Right atrium auricular region (tissue), 2 donors: ENCODE measurements around the gene SPATA19. TPM values are rescaled to one million over a fixed set of nuclear protein-coding genes. Genes with fewer than 3 reads are reported as not detected.

Experiments used
- DNase-seq: peaks from one replicate; pipeline ENCODE4 v3.0.0-alpha.2; 2019; ENCODE audit warnings: low spot score
- H3K27ac ChIP-seq, 2 donors: fragments of 200-600 bp; sonication (generic); 1 replicate in 1 of 2; 2 replicates in 1 of 2; pipeline ENCODE4 v1.5.1; 2016 to 2019
- H3K27me3 ChIP-seq, 2 donors: fragments of 200-600 bp; sonication (generic); one replicate each; pipeline versions ENCODE4 v1.5.1 to v1.6.0; 2017 to 2019
- H3K36me3 ChIP-seq: fragments of 200-600 bp; sonication (generic); one replicate; pipeline ENCODE4 v1.5.1; 2016
- H3K4me1 ChIP-seq, 2 donors: fragments of 200-600 bp; sonication (generic); one replicate each; pipeline versions ENCODE4 v1.5.1 to v1.6.0; 2017 to 2019
- H3K4me3 ChIP-seq, 2 donors: fragments of 200-600 bp; sonication (generic); 1 replicate in 1 of 2; 2 replicates in 1 of 2; pipeline ENCODE4 v1.5.1; 2017 to 2019; ENCODE audit warnings: mild to moderate bottlenecking in 1 of 2, moderate library complexity in 1 of 2
- H3K9me3 ChIP-seq, 2 donors: fragments of 200-600 bp; sonication (generic); one replicate each; pipeline ENCODE4 v1.5.1; 2019
- total RNA-seq, 2 donors: library from RNA; depleted of rRNA; stranded (reverse); fragments of >200 nt; gene quantifications; one replicate each; pipeline ENCODE4 v1.1.0, GENCODE V29; 2016
- TF ChIP-seq, protein P1 (sequence below), 2 donors: fragments of 200-600 bp; sonication (generic); IDR thresholded peaks; one replicate each; pipeline ENCODE4 v1.5.1; 2019; ENCODE audit warnings: antibody characterized with exemption in 2 of 2

SPATA19 gene
- total RNA-seq, 2 donors from 2014 or later = not detected

DNA sequence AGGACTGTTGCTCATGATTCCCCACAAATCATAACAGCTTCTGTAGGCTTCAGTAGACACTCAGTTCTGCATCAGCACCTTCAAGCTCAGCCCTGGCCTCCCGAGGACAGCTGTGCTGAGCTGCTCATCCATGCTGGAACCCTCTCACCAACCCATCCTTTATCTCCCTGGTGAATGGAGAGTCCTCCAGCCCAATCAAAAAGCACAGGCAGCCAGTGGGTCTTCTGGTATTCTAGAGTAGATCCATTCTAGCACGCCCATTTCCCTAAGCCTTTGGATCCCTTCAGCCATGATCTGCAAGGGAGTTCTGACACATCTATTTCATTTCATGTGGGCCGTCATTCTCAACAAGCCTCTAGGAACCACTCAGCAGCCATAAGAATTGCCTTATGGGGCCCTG lies 44.6 kb upstream of the SPATA19 start:
- Histone ChIP-seq H3K4me1 (peaks cover 0 to 4% of the 10 kb centered on the region in 2 donors), H3K4me3 (no peak overlapping the region), H3K36me3 (no peaks in the 10 kb centered on the region), H3K27ac (no peak overlapping the region), H3K27me3 (no peaks in the 10 kb centered on the region), H3K9me3 (no peaks in the 10 kb centered on the region)
- TF ChIP-seq, protein P1, sequence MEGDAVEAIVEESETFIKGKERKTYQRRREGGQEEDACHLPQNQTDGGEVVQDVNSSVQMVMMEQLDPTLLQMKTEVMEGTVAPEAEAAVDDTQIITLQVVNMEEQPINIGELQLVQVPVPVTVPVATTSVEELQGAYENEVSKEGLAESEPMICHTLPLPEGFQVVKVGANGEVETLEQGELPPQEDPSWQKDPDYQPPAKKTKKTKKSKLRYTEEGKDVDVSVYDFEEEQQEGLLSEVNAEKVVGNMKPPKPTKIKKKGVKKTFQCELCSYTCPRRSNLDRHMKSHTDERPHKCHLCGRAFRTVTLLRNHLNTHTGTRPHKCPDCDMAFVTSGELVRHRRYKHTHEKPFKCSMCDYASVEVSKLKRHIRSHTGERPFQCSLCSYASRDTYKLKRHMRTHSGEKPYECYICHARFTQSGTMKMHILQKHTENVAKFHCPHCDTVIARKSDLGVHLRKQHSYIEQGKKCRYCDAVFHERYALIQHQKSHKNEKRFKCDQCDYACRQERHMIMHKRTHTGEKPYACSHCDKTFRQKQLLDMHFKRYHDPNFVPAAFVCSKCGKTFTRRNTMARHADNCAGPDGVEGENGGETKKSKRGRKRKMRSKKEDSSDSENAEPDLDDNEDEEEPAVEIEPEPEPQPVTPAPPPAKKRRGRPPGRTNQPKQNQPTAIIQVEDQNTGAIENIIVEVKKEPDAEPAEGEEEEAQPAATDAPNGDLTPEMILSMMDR (IDR thresholded peaks at IDR 0.05) = no peak
- DNase-seq = no peak

DNA sequence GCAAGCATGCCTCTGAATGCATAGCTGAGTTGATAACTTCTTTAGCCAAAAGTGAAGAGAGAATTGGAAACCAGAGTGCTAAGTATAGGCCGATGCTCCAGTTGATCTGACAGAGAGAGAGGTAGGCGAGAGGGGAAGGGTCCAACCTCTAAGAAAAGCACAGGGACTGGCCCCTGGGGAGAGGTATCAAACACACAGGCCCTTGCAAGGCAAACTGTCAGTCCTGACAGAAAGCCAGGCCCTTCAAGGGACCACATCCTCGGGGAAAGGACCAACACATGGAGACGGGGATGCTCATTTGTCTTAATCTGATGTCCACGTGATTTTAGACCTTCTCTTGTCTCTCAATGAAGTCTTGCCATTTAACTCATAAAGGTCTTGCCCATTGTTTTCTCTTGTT lies 43.9 kb upstream of the SPATA19 start:
- TF ChIP-seq, protein P1 (IDR thresholded peaks at IDR 0.05) = no peak
- H3K4me3 ChIP-seq = no peak overlapping the region
- DNase-seq = peak; percentile 48
- H3K4me1 ChIP-seq = no peaks in the 10 kb centered on the region
- H3K27ac ChIP-seq = no peak overlapping the region
- no peaks in the 10 kb centered on the region for H3K36me3 ChIP-seq
- H3K9me3 ChIP-seq = no peaks in the 10 kb centered on the region
- no peaks in the 10 kb centered on the region for H3K27me3 ChIP-seq

DNA sequence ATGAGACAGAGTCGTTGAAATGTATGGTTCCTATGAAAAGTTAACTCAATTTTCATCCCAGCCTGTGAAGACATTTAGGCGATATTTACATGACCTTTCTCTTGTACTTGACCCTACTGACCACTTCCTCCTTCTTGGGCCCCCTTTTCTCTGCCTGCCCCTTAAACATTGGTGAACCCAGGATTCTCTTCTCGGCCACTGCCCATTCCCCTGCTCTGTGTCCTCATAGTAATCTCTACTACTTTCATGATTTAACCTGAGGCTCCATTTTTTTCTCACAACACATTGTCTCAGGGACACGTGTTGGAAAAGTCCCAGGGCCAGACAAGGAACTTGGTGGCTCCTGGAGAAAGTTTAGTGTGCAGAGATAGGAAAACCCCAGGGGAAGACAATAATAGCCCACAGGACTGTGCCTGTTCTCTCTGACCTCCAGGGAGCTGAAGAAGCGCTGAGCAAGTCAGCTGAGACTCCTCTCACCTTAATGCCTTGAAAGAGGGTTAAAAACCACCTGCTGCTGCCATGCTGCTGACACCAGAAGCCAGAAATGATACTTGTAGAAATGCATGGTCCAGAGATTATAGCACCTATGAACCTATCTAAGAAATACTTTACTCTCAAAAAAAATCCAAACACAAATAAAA lies 42.5 kb upstream of the SPATA19 start:
- TF ChIP-seq, protein P1 (IDR thresholded peaks at IDR 0.05) = no peak
- no peak overlapping the region for H3K4me3 ChIP-seq
- no peaks in the 10 kb centered on the region for H3K27me3 ChIP-seq
- no peaks in the 10 kb centered on the region for H3K9me3 ChIP-seq
- H3K27ac ChIP-seq = no peak overlapping the region
- no peak for DNase-seq
- H3K36me3 ChIP-seq = no peaks in the 10 kb centered on the region
- H3K4me1 ChIP-seq = no peaks in the 10 kb centered on the region

DNA sequence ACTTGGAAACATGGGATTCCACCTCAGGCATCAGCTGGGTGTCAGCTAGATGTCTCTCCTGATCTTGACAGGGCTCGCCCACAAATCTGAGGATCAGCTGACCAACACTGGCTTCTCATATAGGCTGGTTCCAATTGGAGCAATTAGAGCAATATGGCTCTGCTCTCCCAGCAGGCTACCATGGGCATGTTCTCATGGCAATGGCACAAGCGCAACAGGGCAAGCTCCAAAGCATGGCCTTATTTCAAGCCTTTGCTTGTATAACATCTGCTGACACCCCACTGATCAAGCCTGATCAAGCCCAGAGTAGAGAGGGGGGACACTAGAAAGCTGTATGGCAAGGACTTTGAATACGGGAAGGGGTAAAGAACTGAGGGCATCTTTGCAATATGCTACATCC lies 40.7 kb upstream of the SPATA19 start:
- H3K4me3 ChIP-seq = no peak overlapping the region

DNA sequence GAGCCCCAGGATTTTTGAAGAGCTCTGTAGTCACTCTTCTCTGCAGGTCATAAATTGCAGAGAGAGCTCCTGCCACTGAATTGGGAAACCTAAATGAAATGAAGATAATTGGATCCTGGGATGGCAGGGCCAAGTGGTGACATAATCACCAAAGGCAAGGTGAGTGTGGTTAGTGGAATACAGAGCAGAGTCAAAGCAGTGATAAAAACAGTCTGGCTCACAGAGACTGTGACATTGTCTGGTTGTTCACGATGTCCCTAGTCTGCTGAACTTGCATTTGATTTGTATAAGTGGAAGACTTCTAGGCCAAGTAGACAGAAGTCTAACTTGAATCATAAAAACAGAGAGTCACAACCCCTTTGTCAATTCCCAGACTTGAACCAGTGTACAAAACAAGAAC lies 26.8 kb upstream of the SPATA19 start:
- Histone ChIP-seq H3K36me3 (no peaks in the 10 kb centered on the region), H3K27ac (no peak overlapping the region), H3K4me1 (no peaks in the 10 kb centered on the region), H3K27me3 (no peaks in the 10 kb centered on the region), H3K4me3 (no peak overlapping the region), H3K9me3 (peaks cover 0 to 7% of the 10 kb centered on the region in 2 donors)
- no peak for DNase-seq
- TF ChIP-seq, protein P1 (IDR thresholded peaks at IDR 0.05) = no peak

More for the DNA sequence above, 40.7 kb upstream of the SPATA19 start:
- Histone ChIP-seq H3K27ac (no peak overlapping the region), H3K27me3 (no peaks in the 10 kb centered on the region), H3K4me1 (no peaks in the 10 kb centered on the region), H3K9me3 (no peaks in the 10 kb centered on the region), H3K36me3 (no peaks in the 10 kb centered on the region)
- TF ChIP-seq, protein P1 (IDR thresholded peaks at IDR 0.05) = no peak
- DNase-seq = no peak

DNA sequence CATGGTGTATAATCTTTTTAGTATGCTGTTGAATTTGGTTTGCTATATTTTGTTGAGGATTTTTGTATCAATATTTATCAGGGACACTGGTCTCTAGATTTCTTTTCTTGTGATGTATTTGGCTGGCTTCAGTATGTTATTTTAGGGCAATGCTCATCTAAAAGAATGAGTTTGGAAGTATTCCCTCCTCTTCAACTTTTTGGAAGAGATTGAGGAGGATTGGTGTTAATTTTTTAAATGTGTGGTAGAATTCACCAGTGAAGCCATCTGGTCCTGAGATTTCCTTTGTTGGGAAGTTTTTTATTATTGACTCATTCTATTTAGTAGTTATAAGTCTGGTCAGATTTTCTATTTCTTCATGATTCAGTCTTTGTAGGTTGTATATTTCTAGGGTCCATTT lies 22.1 kb upstream of the SPATA19 start:
- H3K27ac ChIP-seq = no peak overlapping the region
- no peaks in the 10 kb centered on the region for H3K27me3 ChIP-seq
- no peak overlapping the region for H3K4me3 ChIP-seq
- no peaks in the 10 kb centered on the region for H3K36me3 ChIP-seq
- H3K4me1 ChIP-seq = no peaks in the 10 kb centered on the region
- DNase-seq = no peak
- no peaks in the 10 kb centered on the region for H3K9me3 ChIP-seq
- TF ChIP-seq, protein P1 (IDR thresholded peaks at IDR 0.05) = no peak
